ENCODE results near the gene RIC1. TPM values are rescaled to one million over a fixed set of nuclear protein-coding genes. Genes with fewer than 3 reads are reported as not detected.

RIC1 gene
- total and polyA plus RNA-seq, 2 of the 8 experiments (the other 6 are each of a cell fraction or from before 2014, with no cell fraction given): 10.7 to 24.5 TPM

- ChIA-PET POLR2A (ENCODE audit: partially characterized antibody) (no interaction called here), CTCF (ENCODE audit: partially characterized antibody) (interaction anchor here (0.6 to 1.7 kb wide), 5 partner anchors 11 to 114 kb away, joined by 3 to 6 read pairs (median 4); no protein-coding TSS in a partner anchor)
- no peak overlapping the region for H4K8ac ChIP-seq (ENCODE audit: extremely low read depth, insufficient read depth, low read length)
- H4K5ac ChIP-seq (ENCODE audit: insufficient read length, low read depth, low read length): no peak overlapping the region
- no peak overlapping the region for H2BK12ac ChIP-seq (ENCODE audit: low read depth, low read length)
- FAIRE-seq: no peak
- H3K14ac ChIP-seq (ENCODE audit: insufficient read length): no peak overlapping the region
- H2BK15ac ChIP-seq (ENCODE audit: low read length): no peak overlapping the region
- no peak overlapping the region for H2AFZ ChIP-seq (ENCODE audit: low read length)
- no peaks in the 10 kb centered on the region for H3K9me3 ChIP-seq (ENCODE audit: insufficient read depth in 2 of 2, low read depth in 1 of 2, low read length in 1 of 2)
- H3K18ac ChIP-seq (ENCODE audit: extremely low read depth, low read length): no peak overlapping the region
- no peak overlapping the region for H2AK5ac ChIP-seq (ENCODE audit: low read depth, low read length)
- no peak for DNase-seq (ENCODE audit: low read depth in 1 of 2, low spot score in 2 of 2)
- peaks cover 0 to 2% of the 10 kb centered on the region in 2 experiments for H4K20me1 ChIP-seq (replicated peaks in 1 of 2; ENCODE audit: control insufficient read depth in 1 of 2, insufficient read depth in 2 of 2, low read length in 2 of 2)
- no peak overlapping the region for H3K4me3 ChIP-seq (ENCODE audit: extremely low read depth in 1 of 4, insufficient read depth in 2 of 4, low read depth in 3 of 4, low read length in 4 of 4)
- no peaks in the 10 kb centered on the region for H3K27me3 ChIP-seq (replicated peaks in 1 of 4; ENCODE audit: control insufficient read depth in 3 of 4, extremely low read depth in 1 of 4, insufficient read depth in 3 of 4, low read length in 3 of 4)
- no peaks in the 10 kb centered on the region for H3K4me1 ChIP-seq (replicated peaks in 1 of 4; ENCODE audit: control insufficient read depth in 3 of 4, insufficient read depth in 4 of 4, low read length in 3 of 4)
- H3K79me1 ChIP-seq (ENCODE audit: low read depth, low read length): no peaks in the 10 kb centered on the region
- H3K23ac ChIP-seq (ENCODE audit: insufficient read length): no peak overlapping the region
- no peaks in the 10 kb centered on the region for H3K23me2 ChIP-seq (ENCODE audit: low read depth, low read length)
- H3K56ac ChIP-seq (replicated peaks; ENCODE audit: insufficient read length, low read depth, low read length): no peak overlapping the region
- H3K79me2 ChIP-seq (ENCODE audit: control insufficient read depth in 1 of 2, insufficient read depth in 2 of 2, low read length in 2 of 2): no peaks in the 10 kb centered on the region
- no peak overlapping the region for H3K27ac ChIP-seq (ENCODE audit: low read depth, low read length)
- H3K4me2 ChIP-seq (ENCODE audit: insufficient read depth in 1 of 2, low read depth in 2 of 2, low read length in 2 of 2): no peak overlapping the region
- H3K9ac ChIP-seq (replicated peaks in 1 of 4; ENCODE audit: extremely low read depth in 1 of 4, low read depth in 3 of 4, low read length in 3 of 4): no peak overlapping the region
- no peak overlapping the region for H4K91ac ChIP-seq (replicated peaks; ENCODE audit: insufficient read length, low read length)
- 97% methylated on average over 4 of the region's 4 CpGs; no CpG with 5 or more reads in 1 of the 2 experiments for WGBS, 2 experiments (ENCODE audit: extremely low coverage in 1 of 2, insufficient coverage in 1 of 2, insufficient read length in 1 of 2, insufficient replicate concordance in 2 of 2, low coverage in 1 of 2, low lambda C conversion rate in 2 of 2, missing lambda C conversion rate in 1 of 2)
- H3K4ac ChIP-seq (replicated peaks; ENCODE audit: insufficient read length, low read depth, low read length): no peak overlapping the region
- no peak overlapping the region for H2BK5ac ChIP-seq (ENCODE audit: low read depth, low read length)
- no peak overlapping the region for H2BK120ac ChIP-seq (replicated peaks; ENCODE audit: low read depth, low read length)
- peak; percentile 45; the same call in 1 of the 2 replicates for TF ChIP-seq YY1 (IDR thresholded peaks at IDR 0.05; ENCODE audit: low read depth, low read length)
- peak; percentile 61 to 63 for TF ChIP-seq RAD21 (IDR thresholded peaks at IDR 0.05 in 1 of 2, conservative IDR thresholded peaks at IDR 0.05 in 1 of 2; ENCODE audit: low read depth in 2 of 2, low read length in 2 of 2)
- TF ChIP-seq CTCF (IDR thresholded peaks at IDR 0.05; ENCODE audit: control extremely low read depth in 1 of 3, insufficient read depth in 1 of 3, low read depth in 1 of 3, low read length in 3 of 3): peak in 2 of 3 experiments; percentile 46 to 50; a peak in 3 of 4 replicates
- no peak for TF ChIP-seq SIN3A (conservative IDR thresholded peaks at IDR 0.05 in 1 of 2, IDR thresholded peaks at IDR 0.05 in 1 of 2; ENCODE audit: low read depth in 1 of 2, low read length in 2 of 2)
- peaks cover 0 to 9% (median 0%) of the 10 kb centered on the region in 4 experiments; a peak in 4 of 8 replicates for H3K36me3 ChIP-seq (ENCODE audit: control insufficient read depth in 2 of 4, insufficient read depth in 4 of 4, low read length in 3 of 4)
- H2BK20ac ChIP-seq (ENCODE audit: low read length): no peak overlapping the region
These were observed 85.8 kb downstream of the RIC1 start for GRCh38 chr9:5714501-5715401.
